ENCODE measurements around the gene SPAG6. TPM values are rescaled to one million over a fixed set of nuclear protein-coding genes. Genes with fewer than 3 reads are reported as not detected.

The SPAG6 gene
- total RNA-seq, 1 donor from 2014 or later: not detected

GRCh38 chr10:22414146-22414545 is 68.8 kb downstream of the SPAG6 start:
- intact Hi-C loops (cut with micrococcal nuclease): no loop called here
- no peak for DNase-seq
- ATAC-seq: no peak

GRCh38 chr10:22415072-22415471 is 69.8 kb downstream of the SPAG6 start:
- no peak for DNase-seq
- no peak for ATAC-seq
- intact Hi-C loops (cut with micrococcal nuclease): no loop called here

GRCh38 chr10:22417736-22418268 is 72.5 kb downstream of the SPAG6 start:
- ATAC-seq: no peak
- DNase-seq: no peak
- intact Hi-C loops (cut with micrococcal nuclease): no loop called here

DNA sequence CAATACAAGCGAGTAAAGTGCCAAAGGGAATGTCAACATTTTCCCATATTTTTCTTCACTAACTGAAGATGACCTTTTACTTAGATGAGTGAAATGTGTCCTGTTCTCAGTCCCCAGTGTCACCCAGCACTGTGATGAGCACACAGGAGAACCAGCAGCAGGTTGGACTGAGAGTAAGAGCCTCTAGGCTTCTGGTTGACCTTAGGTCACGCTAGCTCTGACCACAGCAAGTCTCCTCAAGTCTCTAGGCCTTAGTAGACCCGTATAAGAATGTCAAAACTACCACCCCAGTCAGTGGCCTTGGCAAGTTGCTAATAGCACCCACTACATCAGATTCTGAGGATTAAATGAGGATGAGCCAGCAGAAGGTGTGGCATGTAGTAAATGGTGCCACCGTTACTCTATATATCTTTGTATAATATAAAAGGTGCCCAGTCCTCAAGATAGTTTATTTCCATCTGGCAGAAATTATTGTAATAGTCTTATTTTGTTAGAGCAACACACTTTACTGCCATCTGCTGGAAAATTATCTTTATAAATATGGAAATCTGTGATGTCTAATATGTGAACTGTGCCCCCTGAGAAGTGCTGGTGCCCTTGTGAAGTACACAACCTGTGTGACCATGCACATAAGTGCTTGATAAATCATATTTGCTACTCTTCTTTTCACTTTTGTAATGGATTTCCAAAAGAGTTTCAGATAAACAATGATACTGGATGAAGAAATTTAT is 75.7 kb downstream of the SPAG6 start:
- intact Hi-C loops (cut with micrococcal nuclease): no loop called here
- no peak for ATAC-seq
- DNase-seq: no peak

GRCh38 chr10:22426653-22427052 is 81.4 kb downstream of the SPAG6 start:
- intact Hi-C loops (cut with micrococcal nuclease): no loop called here
- DNase-seq: no peak
- ATAC-seq: no peak

DNA sequence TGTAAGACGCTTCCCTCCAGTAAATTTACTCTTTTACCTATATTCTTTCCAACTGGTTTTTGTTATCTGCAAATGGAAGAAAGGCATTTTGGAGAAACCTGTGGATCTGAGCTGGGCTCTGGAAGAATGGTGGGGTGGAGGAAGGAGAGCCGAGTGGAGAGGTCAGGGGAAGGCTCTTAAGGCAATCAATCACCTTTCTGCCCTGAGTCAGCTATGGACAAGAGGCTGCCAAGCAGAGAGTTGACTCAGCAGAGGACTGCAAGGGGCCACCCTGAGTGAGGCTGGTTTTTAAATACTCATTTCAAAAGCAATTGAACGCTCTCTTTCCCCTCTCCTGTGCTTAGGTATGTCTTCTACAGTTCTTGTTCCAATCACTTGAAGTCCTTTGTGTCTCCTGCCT is 81.8 kb downstream of the SPAG6 start:
- intact Hi-C loops (cut with micrococcal nuclease): no loop called here
- DNase-seq: no peak
- no peak for ATAC-seq

- DNase-seq (no peak), ATAC-seq (no peak)
- intact Hi-C loops (cut with micrococcal nuclease): no loop called here
These were observed 82.7 kb downstream of the SPAG6 start for GRCh38 chr10:22427890-22428571.

GRCh38 chr10:22429146-22429545 is 83.8 kb downstream of the SPAG6 start:
- DNase-seq (no peak), ATAC-seq (no peak)
- intact Hi-C loops (cut with micrococcal nuclease): no loop called here

- ATAC-seq (no peak), DNase-seq (no peak)
- intact Hi-C loops (cut with micrococcal nuclease): no loop called here
These were observed 84.7 kb downstream of the SPAG6 start for GRCh38 chr10:22429981-22430421.

DNA sequence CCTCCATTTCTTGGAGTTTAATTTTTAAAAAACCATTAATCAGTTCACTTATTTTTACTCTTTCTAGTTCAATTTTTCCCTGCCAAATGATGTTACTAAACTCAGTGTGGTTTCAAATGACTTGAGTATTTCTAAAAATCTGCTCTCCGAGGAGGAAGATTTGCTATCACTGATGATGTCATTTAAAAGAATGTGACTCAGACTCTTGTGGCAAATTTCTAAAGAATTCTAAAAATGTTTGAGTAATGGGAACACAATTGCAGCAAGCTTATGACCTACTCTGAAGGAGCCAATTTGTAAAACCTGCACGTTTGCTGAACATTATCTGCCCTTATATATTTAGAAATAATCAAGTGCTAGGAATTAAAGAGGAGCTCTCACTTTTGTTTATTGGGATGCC is 88.6 kb downstream of the SPAG6 start:
- intact Hi-C loops (cut with micrococcal nuclease): no loop called here
- DNase-seq (no peak), ATAC-seq (no peak)

- intact Hi-C loops (cut with micrococcal nuclease): no loop called here
- ATAC-seq: no peak
- no peak for DNase-seq
These were observed 89.2 kb downstream of the SPAG6 start for GRCh38 chr10:22434521-22434920.

GRCh38 chr10:22435650-22436049 is 90.4 kb downstream of the SPAG6 start:
- ATAC-seq (no peak), DNase-seq (no peak)
- intact Hi-C loops (cut with micrococcal nuclease): no loop called here

GRCh38 chr10:22436526-22436892 is 91.2 kb downstream of the SPAG6 start:
- ATAC-seq: peak; percentile 57
- intact Hi-C loops (cut with micrococcal nuclease): no loop called here
- DNase-seq: no peak

DNA sequence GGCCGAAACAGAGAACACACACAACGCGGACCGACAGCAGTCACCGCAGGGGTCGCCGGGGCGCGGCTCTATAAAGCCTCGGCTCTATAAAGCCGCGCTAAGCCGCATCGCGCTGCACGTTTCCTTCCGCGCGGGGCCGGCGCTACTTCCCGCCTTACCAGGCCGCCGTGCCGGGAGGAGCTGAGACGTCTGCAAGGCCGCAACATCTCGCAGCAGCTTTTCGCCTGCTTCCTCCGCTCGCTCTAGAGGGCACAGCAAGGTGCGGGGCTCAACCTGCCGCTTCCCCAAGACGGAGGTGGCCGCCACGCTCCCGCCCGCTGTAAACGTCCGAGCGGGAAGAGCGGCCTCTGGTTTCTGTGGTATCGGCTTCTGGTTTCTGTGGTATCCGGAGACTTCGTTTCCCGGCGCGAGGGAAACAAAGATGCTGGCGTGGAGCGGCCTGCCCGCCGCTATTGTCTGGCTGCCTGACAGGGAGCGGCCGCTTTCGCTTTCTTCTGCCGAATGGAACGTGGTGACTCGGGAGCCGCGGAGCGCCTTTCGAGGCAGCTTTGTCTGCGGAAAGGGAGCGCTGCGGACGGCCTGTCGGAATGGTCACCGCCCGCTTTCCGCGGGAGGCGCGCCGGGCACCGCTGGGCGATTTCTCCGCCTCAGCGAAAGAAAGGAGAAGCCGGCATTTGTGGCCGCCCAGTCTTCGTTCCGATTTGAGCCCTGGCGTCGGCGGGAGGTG is 91.8 kb downstream of the SPAG6 start:
- ATAC-seq (peak; percentile 97), DNase-seq (peak; percentile 96)
- intact Hi-C loops (cut with micrococcal nuclease): no loop called here

- ATAC-seq (peak; percentile 53), DNase-seq (no peak)
- intact Hi-C loops (cut with micrococcal nuclease): no loop called here
These were observed 92.6 kb downstream of the SPAG6 start for GRCh38 chr10:22437620-22438588.

DNA sequence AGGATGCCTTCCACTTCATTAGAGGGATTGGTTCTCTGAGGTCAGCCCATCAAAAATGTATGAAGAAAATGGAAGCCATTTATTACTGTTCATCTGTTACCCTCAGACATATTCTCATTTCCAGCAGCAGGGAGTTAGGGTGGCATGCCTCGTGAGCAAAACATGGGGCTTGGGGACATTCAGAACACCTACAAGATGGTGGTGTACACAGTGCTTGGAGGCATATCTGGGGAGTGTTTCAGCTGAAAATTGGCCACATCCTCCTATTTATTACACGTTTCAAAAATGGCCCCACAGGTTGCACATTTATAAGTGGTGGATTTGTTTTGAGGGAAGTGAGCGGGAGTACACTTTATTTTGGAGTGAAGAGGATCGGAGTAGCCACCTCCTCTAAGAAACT is 93.4 kb downstream of the SPAG6 start:
- DNase-seq (no peak), ATAC-seq (no peak)
- intact Hi-C loops (cut with micrococcal nuclease): no loop called here

- DNase-seq: no peak
- intact Hi-C loops (cut with micrococcal nuclease): no loop called here
- ATAC-seq: no peak
These were observed 96.8 kb downstream of the SPAG6 start for GRCh38 chr10:22442063-22442462.

DNA sequence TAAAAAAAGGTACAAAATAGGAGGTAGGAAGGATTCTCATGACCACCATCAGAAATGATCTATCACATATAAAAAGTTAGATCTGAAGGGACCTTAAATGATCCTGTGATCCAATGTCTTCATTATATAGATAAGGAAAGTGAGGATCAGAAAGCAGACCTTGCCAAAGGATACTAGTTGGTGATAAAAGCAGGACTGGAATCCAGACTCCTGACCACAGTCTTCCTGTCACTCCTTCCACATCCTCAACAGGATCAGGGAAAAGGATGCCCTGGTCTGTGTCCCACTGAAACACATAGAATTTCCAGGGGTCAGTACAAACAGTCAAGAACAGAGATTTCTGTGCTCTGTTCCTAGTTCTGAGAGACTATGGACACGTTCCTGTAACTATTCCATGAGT is 97.2 kb downstream of the SPAG6 start:
- ATAC-seq: no peak
- DNase-seq: no peak
- intact Hi-C loops (cut with micrococcal nuclease): no loop called here

Data from left ventricle myocardium superior (tissue), 1 donor.